ENCODE results near the gene PSKH1.

PSKH1 gene

GRCh38 chr16:67941469-67942199, 48.6 kb downstream of the PSKH1 start:
- no peak for TF ChIP-seq CTCF (IDR thresholded peaks at IDR 0.05)
- no peak for DNase-seq (ENCODE audit: low spot score)
- peak overlapping the region in 1 of 2 donors; percentile 89 for H3K27ac ChIP-seq

GRCh38 chr16:67942200-67942509, 49.1 kb downstream of the PSKH1 start:
- peak; percentile 23 for TF ChIP-seq CTCF (IDR thresholded peaks at IDR 0.05)
- DNase-seq (ENCODE audit: low spot score): no peak
- Histone ChIP-seq H3K27ac (peak overlapping the region in 1 of 2 donors; percentile 89), H3K4me3 (no peak overlapping the region)

More at GRCh38 chr16:67941469-67942199, 48.6 kb downstream of the PSKH1 start:
- no peak overlapping the region for H3K4me3 ChIP-seq

- TF ChIP-seq CTCF (IDR thresholded peaks at IDR 0.05): no peak
- Histone ChIP-seq H3K27ac (peak overlapping the region; percentile 6 to 89), H3K4me3 (no peak overlapping the region)
- DNase-seq (ENCODE audit: low spot score): no peak
These were observed 49.6 kb downstream of the PSKH1 start for GRCh38 chr16:67942510-67943255.

GRCh38 chr16:67943256-67943618, 50.2 kb downstream of the PSKH1 start:
- H3K4me3 ChIP-seq: no peak overlapping the region
- DNase-seq (ENCODE audit: low spot score): no peak
- H3K27ac ChIP-seq: peak overlapping the region; percentile 6 to 89
- TF ChIP-seq CTCF (IDR thresholded peaks at IDR 0.05): no peak

GRCh38 chr16:67943619-67944504, 50.8 kb downstream of the PSKH1 start, which contains the start of gene LCAT:
LCAT (minus strand) TSS chr16:67944120; CDS start chr16:67944101, 19 bp downstream.
- H3K4me3 ChIP-seq: peak within 1 kb of the TSS; percentile 48
- no peak for TF ChIP-seq CTCF (IDR thresholded peaks at IDR 0.05)
- DNase-seq (ENCODE audit: low spot score): peak; percentile 91
- H3K27ac ChIP-seq: peak within 1 kb of the TSS; percentile 44 to 89

- DNase-seq (ENCODE audit: low spot score): no peak
- H3K4me3 ChIP-seq: no peak overlapping the region
- peak overlapping the region; percentile 44 to 89 for H3K27ac ChIP-seq
- TF ChIP-seq CTCF (IDR thresholded peaks at IDR 0.05): no peak
These were observed 51.8 kb downstream of the PSKH1 start for GRCh38 chr16:67944690-67945391.

Data from coronary artery (tissue), 2 donors.